Measurements from ENCODE around the gene TDRD9. TPM values are rescaled to one million over a fixed set of nuclear protein-coding genes. Genes with fewer than 3 reads are reported as not detected.
"Not testable (repeated sequence)": the region's sequence is repeated elsewhere in the genome, so short reads cannot be mapped to it uniquely, and the experiment has no call there.

TDRD9 gene
- total RNA-seq, 1 donor from 2014 or later, result not detected

DNA sequence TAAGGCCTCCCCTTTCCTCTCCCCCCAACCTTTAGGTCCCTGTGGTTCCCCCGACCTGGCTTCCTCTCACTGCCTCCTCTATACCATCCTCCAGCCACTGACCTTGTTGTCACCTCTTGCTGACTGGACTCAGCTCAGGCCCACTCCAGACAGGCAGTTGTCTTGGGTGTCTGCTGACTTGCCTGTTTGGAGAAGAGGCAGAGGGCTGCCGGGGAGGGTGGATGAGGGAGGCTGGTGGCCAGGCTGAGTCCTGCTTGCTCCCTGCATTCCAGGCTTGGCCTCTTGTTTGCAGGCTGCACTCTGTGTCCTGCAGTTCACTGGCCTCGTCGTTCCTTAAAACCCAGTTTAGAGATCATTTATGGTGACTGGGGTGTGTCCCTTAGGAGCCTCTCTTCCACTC lies 45.1 kb downstream of the TDRD9 start:
- H3K27ac Mint-ChIP-seq (ENCODE audit: unreplicated experiment), result no peak overlapping the region

DNA sequence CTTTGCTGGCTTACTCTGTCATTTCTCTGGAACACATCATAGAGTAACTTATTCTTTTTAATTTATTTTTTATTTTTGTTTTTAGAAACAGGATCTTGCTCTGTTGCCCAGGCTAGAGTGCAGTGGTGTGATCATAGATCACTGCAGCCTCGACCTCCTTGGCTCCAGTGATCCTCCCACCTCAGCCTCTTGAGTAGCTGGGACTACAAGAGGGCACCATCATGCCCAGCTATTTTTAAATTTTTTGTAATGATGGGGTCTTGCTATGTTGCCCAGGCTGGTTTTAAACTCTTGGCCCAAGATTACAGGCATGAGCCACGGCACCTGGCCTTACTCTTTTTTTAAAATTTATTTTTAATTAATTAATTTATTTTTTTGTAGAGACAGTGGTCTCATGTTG lies 46.3 kb downstream of the TDRD9 start:
- Mint-ChIP-seq H3K27me3 (ENCODE audit: unreplicated experiment) (peaks cover 5% of the 10 kb centered on the region), H3K36me3 (ENCODE audit: low read depth, unreplicated experiment) (no peaks in the 10 kb centered on the region), H3K4me3 (ENCODE audit: unreplicated experiment) (no peak overlapping the region), H3K27ac (ENCODE audit: unreplicated experiment) (no peak overlapping the region), H3K4me1 (ENCODE audit: unreplicated experiment) (no peaks in the 10 kb centered on the region), H3K9me3 (ENCODE audit: unreplicated experiment) (no peaks in the 10 kb centered on the region)
- TF ChIP-seq, protein P1, sequence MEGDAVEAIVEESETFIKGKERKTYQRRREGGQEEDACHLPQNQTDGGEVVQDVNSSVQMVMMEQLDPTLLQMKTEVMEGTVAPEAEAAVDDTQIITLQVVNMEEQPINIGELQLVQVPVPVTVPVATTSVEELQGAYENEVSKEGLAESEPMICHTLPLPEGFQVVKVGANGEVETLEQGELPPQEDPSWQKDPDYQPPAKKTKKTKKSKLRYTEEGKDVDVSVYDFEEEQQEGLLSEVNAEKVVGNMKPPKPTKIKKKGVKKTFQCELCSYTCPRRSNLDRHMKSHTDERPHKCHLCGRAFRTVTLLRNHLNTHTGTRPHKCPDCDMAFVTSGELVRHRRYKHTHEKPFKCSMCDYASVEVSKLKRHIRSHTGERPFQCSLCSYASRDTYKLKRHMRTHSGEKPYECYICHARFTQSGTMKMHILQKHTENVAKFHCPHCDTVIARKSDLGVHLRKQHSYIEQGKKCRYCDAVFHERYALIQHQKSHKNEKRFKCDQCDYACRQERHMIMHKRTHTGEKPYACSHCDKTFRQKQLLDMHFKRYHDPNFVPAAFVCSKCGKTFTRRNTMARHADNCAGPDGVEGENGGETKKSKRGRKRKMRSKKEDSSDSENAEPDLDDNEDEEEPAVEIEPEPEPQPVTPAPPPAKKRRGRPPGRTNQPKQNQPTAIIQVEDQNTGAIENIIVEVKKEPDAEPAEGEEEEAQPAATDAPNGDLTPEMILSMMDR (IDR thresholded peaks at IDR 0.05; ENCODE audit: unreplicated experiment), result no peak
- no peak for DNase-seq (ENCODE audit: low spot score)

More for the DNA sequence above, 45.1 kb downstream of the TDRD9 start:
- Mint-ChIP-seq H3K36me3 (ENCODE audit: low read depth, unreplicated experiment) (no peaks in the 10 kb centered on the region), H3K4me1 (ENCODE audit: unreplicated experiment) (peaks cover 5% of the 10 kb centered on the region), H3K4me3 (ENCODE audit: unreplicated experiment) (no peak overlapping the region), H3K27me3 (ENCODE audit: unreplicated experiment) (peaks cover 5% of the 10 kb centered on the region), H3K9me3 (ENCODE audit: unreplicated experiment) (no peaks in the 10 kb centered on the region)
- no peak for DNase-seq (ENCODE audit: low spot score)
- TF ChIP-seq, protein P1 (IDR thresholded peaks at IDR 0.05; ENCODE audit: unreplicated experiment), result no peak

- H3K36me3 Mint-ChIP-seq (ENCODE audit: low read depth, unreplicated experiment); H3K27ac Mint-ChIP-seq (ENCODE audit: unreplicated experiment); H3K9me3 Mint-ChIP-seq (ENCODE audit: unreplicated experiment); H3K4me3 Mint-ChIP-seq (ENCODE audit: unreplicated experiment); H3K4me1 Mint-ChIP-seq (ENCODE audit: unreplicated experiment); H3K27me3 Mint-ChIP-seq (ENCODE audit: unreplicated experiment): not testable (repeated sequence)
- DNase-seq (ENCODE audit: low spot score), result peak; percentile 53
- TF ChIP-seq, protein P1 (IDR thresholded peaks at IDR 0.05; ENCODE audit: unreplicated experiment), result peak; percentile 70
These were observed 52.5 kb downstream of the TDRD9 start for GRCh38 chr14:103980623-103981238.

DNA sequence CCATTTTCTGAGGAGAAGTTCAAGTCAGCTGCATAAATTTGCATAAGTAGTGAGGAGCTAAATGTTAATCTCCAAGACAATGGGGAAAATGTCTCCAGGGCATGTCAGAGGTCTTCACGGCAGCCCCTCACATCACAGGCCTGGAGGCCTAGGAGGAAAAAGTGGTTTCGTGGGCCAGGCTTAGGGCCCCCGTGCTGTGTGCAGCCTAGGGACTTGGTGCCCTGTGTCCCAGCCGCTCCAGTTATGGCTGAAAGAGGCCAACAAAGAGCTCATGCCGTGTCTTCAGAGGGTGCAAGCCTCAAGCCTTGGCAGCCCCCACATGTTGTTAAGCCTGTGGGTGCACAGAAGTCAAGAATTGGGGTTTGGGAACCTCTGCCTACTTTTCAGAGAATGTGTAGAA lies 55.9 kb downstream of the TDRD9 start:
- H3K4me1 Mint-ChIP-seq (ENCODE audit: unreplicated experiment), result no peaks in the 10 kb centered on the region

GRCh38 chr14:103989034-103989433 lies 60.8 kb downstream of the TDRD9 start:
- TF ChIP-seq, protein P1 (IDR thresholded peaks at IDR 0.05; ENCODE audit: unreplicated experiment), result no peak
- H3K36me3 Mint-ChIP-seq (ENCODE audit: low read depth, unreplicated experiment), result peaks cover 7% of the 10 kb centered on the region
- no peaks in the 10 kb centered on the region for H3K27me3 Mint-ChIP-seq (ENCODE audit: unreplicated experiment)
- no peak for DNase-seq (ENCODE audit: low spot score)
- peaks cover 15% of the 10 kb centered on the region for H3K9me3 Mint-ChIP-seq (ENCODE audit: unreplicated experiment)
- no peak overlapping the region for H3K27ac Mint-ChIP-seq (ENCODE audit: unreplicated experiment)
- no peak overlapping the region for H3K4me3 Mint-ChIP-seq (ENCODE audit: unreplicated experiment)
- H3K4me1 Mint-ChIP-seq (ENCODE audit: unreplicated experiment), result no peaks in the 10 kb centered on the region

More for the DNA sequence above, 55.9 kb downstream of the TDRD9 start:
- Mint-ChIP-seq H3K4me3 (ENCODE audit: unreplicated experiment) (no peak overlapping the region), H3K27ac (ENCODE audit: unreplicated experiment) (no peak overlapping the region), H3K36me3 (ENCODE audit: low read depth, unreplicated experiment) (peaks cover 4% of the 10 kb centered on the region), H3K27me3 (ENCODE audit: unreplicated experiment) (no peaks in the 10 kb centered on the region), H3K9me3 (ENCODE audit: unreplicated experiment) (peaks cover 14% of the 10 kb centered on the region)
- TF ChIP-seq, protein P1 (IDR thresholded peaks at IDR 0.05; ENCODE audit: unreplicated experiment), result no peak
- no peak for DNase-seq (ENCODE audit: low spot score)
